HG03066 (cell line): ENCODE measurements around the gene PRKD2.

Source experiments
- ATAC-seq: cut with Tn5 transposase; IDR thresholded peaks from one replicate; pipeline ENCODE4 v1.9.1; 2021; ENCODE audit warnings: low read depth; ENCODE audit not compliant: unreplicated experiment

PRKD2 gene

GRCh38 chr19:46668662-46669061, 48.3 kb downstream of the PRKD2 start:
- no peak for ATAC-seq

- no peak for ATAC-seq
Observed at GRCh38 chr19:46665072-46665471, 51.8 kb downstream of the PRKD2 start.

- ATAC-seq: no peak
Observed at GRCh38 chr19:46661735-46662592, 55.0 kb downstream of the PRKD2 start.

- ATAC-seq: peak; percentile 88
Observed at GRCh38 chr19:46661020-46661731, 55.7 kb downstream of the PRKD2 start, which contains the start of gene DACT3. Gene DACT3 (minus strand): TSS chr19:46661182. CDS start chr19:46661064, 118 bp downstream.

GRCh38 chr19:46660551-46661019, 56.3 kb downstream of the PRKD2 start:
- ATAC-seq: peak; percentile 1

GRCh38 chr19:46660008-46660517, 56.9 kb downstream of the PRKD2 start:
- ATAC-seq: no peak

GRCh38 chr19:46659151-46660007, 57.5 kb downstream of the PRKD2 start:
- ATAC-seq: no peak

- no peak for ATAC-seq
Observed at GRCh38 chr19:46656541-46656940, 60.4 kb downstream of the PRKD2 start.

- no peak for ATAC-seq
Observed at GRCh38 chr19:46654621-46655152, 62.2 kb downstream of the PRKD2 start.

GRCh38 chr19:46650445-46650844, 66.5 kb downstream of the PRKD2 start:
- no peak for ATAC-seq

GRCh38 chr19:46648961-46649960, 67.7 kb downstream of the PRKD2 start:
- no peak for ATAC-seq

- no peak for ATAC-seq
Observed at GRCh38 chr19:46648060-46648960, 68.6 kb downstream of the PRKD2 start.

GRCh38 chr19:46646402-46646801, 70.5 kb downstream of the PRKD2 start:
- no peak for ATAC-seq

- no peak for ATAC-seq
Observed at GRCh38 chr19:46644720-46645119, 72.2 kb downstream of the PRKD2 start.

- ATAC-seq: no peak
Observed at GRCh38 chr19:46640656-46641055, 76.3 kb downstream of the PRKD2 start.

- no peak for ATAC-seq
Observed at GRCh38 chr19:46639358-46640182, 77.3 kb downstream of the PRKD2 start.

- ATAC-seq: no peak
Observed at GRCh38 chr19:46637224-46637623, 79.7 kb downstream of the PRKD2 start.
